CD4-positive, alpha-beta T cell treated with Interleukin-2 at 100 ng/mL for 4 hours (primary cell): ENCODE results near the gene BMERB1.
"Not testable (repeated sequence)": the region's sequence is repeated elsewhere in the genome, so short reads cannot be mapped to it uniquely, and the experiment has no call there.

Source experiments
- DNase-seq: peaks from one replicate; pipeline ENCODE4 v3.0.0-alpha.2; 2020; ENCODE audit warnings: low spot score

BMERB1 gene

GRCh38 chr16:15523939-15524338, 89.6 kb downstream of the BMERB1 start:
- DNase-seq, result no peak

GRCh38 chr16:15524966-15525365, 90.6 kb downstream of the BMERB1 start:
- DNase-seq, result no peak

DNA sequence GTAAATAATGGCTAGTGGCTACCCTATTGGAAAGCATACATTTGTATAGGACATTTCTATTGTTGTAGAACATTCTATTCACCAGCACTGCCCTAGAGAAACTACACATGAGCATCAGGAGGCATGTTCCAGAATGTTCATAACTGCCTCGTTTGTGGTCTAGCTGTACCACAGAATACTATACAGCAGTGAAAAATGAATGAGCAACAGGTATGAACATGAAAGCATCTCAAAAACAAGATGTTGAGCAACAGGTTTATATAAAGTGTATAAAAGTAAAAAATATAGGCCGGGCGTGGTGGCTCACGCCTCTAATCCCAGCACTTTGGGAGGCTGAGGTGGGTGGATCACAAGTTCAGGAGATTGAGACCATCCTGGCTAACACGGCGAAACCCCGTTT, 91.7 kb downstream of the BMERB1 start:
- no peak for DNase-seq

DNA sequence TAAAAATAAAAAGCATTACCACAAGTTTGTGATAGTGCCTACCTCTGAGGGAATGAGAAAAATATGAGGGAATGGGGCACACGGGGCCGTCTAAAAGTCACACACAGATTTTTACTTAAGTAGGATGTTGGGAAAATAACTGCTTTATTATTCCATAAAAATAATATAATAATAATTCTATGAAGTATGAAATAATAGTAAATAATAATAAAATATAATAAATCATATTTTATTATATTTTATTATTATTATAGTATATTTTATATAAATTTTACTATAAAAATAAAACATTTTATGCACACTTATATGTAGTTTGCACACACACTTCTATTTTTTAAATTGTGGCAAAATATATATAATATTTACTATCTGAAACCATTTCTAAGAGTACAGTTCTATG, 92.3 kb downstream of the BMERB1 start:
- no peak for DNase-seq

DNA sequence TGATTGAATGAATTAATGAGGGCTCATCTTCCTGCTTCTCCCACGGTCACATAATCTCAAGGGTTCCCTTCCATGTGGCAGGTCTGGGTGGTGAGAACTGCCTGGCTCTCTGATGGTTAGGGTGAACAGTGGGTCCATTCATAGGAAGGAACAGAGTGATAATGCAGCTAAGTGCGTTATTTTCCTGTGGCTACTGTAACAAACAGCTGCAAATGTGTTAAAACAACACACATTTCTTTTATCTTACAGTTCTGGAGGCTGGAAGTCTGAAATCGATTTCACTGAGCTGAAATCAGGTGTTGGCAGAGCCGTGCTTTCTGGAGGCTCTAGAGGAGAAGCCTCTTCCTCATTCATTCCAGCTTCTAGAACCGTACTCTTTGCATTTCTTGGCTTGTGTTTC, 95.3 kb downstream of the BMERB1 start:
- DNase-seq, result no peak

- no peak for DNase-seq
These were observed 95.7 kb downstream of the BMERB1 start for GRCh38 chr16:15530085-15530484.

- DNase-seq, result no peak
These were observed 98.4 kb downstream of the BMERB1 start for GRCh38 chr16:15532825-15533224.

- DNase-seq, result no peak
These were observed 99.0 kb downstream of the BMERB1 start for GRCh38 chr16:15533386-15533785.

DNA sequence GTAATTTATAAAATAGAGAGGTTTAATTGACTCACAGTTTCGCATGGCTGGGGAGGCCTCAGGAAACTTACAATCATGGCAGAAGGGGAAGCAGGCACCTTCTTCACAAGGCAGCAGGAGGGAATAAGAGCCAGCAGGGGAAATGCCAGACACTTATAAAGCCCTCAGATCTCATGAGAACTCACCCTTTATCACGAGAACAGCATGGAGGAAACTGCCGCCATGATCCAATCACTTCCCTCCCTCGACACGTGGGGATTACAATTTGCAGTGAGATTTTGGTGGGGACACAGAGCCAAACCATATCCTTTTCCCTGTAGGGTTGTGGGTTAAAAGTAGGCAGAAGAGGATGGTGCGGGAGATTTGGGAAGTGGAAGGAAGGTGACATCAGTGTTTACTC, 101.4 kb downstream of the BMERB1 start:
- DNase-seq, result no peak

- no peak for DNase-seq
These were observed 102.5 kb downstream of the BMERB1 start for GRCh38 chr16:15536843-15537242.

DNA sequence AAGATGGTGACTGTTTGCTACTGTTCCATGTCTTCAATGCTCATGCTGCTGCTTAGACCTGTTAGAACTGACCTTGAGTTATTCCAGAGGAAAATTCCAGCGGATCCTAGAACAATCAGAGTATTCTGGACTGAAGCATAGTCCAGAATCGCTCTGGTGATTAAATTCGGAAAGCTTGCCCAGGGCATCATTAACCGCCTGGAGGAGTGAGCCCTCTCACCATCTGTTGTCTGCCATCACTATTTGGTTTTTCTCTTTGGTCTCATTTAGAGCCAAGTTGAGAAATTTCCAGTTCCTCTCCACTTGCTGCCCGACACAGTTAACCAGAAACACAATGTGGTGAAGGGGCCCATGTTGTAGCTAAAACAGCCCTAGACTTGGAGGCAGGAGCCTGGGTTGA, 104.1 kb downstream of the BMERB1 start:
- no peak for DNase-seq

GRCh38 chr16:15539197-15539596, 104.8 kb downstream of the BMERB1 start:
- DNase-seq, result no peak

GRCh38 chr16:15542261-15542660, 107.9 kb downstream of the BMERB1 start:
- no peak for DNase-seq

DNA sequence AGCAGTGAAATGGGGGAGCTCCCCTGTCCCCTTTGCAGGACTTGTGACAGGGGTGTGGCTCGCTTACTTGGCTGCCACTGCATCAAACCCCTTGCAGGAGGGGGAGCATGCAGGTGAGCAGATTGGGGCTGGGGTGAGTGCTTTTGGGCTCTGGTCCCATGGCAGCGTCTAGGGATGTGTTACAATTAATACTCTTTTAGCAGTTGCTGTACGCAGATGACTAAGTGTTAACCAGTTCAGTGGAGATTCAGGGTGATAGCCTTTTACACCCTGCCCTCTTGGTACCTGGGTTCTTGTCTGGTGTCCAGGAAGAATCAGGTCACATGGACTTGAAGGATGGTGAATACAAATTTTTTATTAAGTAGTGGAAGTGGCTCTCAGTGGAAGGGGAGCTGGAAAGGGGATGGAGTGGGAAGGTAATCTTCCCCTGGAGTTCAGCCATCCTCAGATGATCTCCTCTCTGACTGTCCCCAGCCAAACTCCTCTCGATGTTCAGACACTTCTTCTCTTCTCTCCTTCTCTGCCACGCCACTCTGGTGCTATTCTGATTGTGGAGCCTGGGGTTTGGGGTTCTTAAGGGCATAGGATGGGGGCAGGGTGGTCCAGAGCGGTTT, 108.5 kb downstream of the BMERB1 start:
- no peak for DNase-seq

GRCh38 chr16:15544405-15544804, 110.0 kb downstream of the BMERB1 start:
- DNase-seq, result no peak

DNA sequence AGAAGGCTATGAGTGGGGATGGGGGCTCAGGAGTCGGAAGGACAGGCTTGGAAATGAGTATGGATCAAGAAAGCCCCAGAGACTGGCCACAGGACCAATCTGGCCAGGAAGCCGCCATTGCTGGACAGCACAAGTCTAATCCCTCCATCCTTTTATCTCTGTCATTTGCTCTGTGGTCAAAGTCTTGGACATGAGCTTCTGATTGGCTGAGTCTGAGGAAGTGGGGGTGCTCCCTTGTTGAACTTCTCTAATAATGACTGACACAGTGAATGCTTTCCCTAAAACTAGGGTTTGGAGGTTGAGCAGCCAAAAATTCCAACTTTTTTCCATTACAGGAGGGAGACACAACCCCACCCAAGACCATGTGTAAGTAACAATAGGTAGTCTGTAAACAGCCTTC, 111.2 kb downstream of the BMERB1 start:
- no peak for DNase-seq

DNA sequence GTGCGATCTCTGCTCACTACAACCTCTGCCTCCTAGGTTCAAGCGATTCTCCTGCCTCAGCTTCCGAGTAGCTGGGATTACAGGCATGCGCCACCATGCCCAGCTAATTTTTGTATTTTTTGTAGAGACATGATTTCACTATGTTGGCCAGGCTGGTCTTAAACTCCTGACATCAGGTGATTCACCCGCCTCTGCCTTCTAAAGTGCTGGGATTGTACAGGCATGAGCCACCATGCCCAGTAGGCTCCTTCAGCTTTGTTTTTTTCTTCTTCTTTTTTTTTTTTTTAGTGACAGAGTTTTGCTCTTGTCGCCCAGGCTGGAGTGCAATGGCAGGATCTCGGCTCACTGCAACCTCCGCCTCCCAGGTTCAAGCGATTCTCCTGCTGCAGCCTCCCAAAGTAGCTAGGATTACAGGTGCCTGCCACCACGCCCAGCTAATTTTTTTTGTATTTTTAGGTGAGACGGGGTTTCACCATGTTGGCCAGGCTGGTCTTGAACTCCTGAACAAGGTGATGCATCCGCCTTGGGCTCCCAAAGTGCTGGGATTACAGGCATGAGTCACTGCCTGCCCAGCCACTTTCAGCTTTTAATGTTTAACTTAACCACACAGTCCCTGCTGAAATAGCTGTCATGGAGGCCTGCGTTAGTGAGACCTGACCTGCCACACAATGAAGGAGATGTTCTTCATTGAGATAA, 112.8 kb downstream of the BMERB1 start:
- DNase-seq, result not testable (repeated sequence)

- no peak for DNase-seq
These were observed 113.3 kb downstream of the BMERB1 start for GRCh38 chr16:15547768-15548096.

DNA sequence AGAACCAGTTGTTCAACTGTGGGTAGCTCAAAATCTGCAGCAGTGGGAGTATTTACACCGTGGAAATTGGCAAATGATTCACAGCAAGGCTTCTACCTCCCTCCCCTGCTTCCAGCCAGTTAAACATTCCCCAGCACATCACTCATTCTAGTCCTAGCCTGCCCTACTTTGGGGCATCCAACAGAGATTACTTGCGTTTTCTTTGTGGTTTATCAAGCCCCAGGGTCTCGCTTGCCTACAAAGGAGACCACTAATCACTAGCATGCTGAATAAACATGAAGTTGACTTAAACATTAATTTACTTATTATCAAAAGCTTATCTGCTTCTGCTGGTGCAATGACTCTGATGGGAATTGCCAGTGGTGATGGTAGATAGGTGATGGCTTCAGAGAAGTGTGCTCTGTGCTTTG, 114.1 kb downstream of the BMERB1 start:
- no peak for DNase-seq

DNA sequence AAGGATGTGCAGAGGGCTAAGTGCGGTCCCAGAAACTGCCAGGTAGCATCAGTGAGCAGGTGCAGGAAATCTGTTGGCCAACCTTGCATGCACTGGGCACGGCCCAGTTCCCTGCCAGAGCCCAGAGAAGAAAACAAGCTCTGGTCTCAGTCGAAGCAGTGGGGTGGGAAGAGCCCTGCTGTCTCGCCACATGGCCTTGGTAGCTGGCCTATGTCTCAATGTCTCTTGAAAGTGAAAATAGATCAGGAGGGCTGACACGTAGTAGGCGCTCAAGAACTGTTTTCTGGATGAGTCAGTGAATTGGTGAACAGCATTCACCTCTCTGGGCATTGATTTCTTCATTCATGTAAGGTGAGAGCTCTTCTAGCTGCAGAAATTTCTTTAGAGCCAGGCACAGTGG, 118.1 kb downstream of the BMERB1 start:
- no peak for DNase-seq

- DNase-seq, result no peak
These were observed 119.1 kb downstream of the BMERB1 start for GRCh38 chr16:15553313-15554088.

GRCh38 chr16:15556130-15556529, 121.7 kb downstream of the BMERB1 start:
- DNase-seq, result no peak

- no peak for DNase-seq
These were observed 122.9 kb downstream of the BMERB1 start for GRCh38 chr16:15557258-15557657.
